ENCODE results near the gene ANKMY2.

ANKMY2 gene

GRCh38 chr7:16651396-16652239 lies 6.1 kb upstream of the ANKMY2 start:
- H2AK5ac ChIP-seq (ENCODE audit: low read length) = no peak overlapping the region
- DNase-seq = no peak
- H3K4me1 ChIP-seq (ENCODE audit: control insufficient read depth, low read depth, low read length) = peaks cover 3% of the 10 kb centered on the region
- H2BK120ac ChIP-seq (ENCODE audit: low read depth, low read length) = no peak overlapping the region
- H3K18ac ChIP-seq (ENCODE audit: low read length) = no peak overlapping the region
- WGBS (ENCODE audit: extremely low coverage, insufficient coverage, low lambda C conversion rate) = 100% methylated on average over 5 of the region's 9 CpGs
- H2BK15ac ChIP-seq (replicated peaks; ENCODE audit: low read depth) = no peak overlapping the region
- no peak overlapping the region for H4K8ac ChIP-seq (ENCODE audit: low read depth, low read length)
- no peak overlapping the region for H3K27ac ChIP-seq (ENCODE audit: low read depth, low read length)
- no peak overlapping the region for H3K4me3 ChIP-seq (ENCODE audit: low read length)
- no peak overlapping the region for H3K4me2 ChIP-seq (ENCODE audit: low read length)
- H2BK5ac ChIP-seq (ENCODE audit: low read length) = no peak overlapping the region
- no peak overlapping the region for H3K4ac ChIP-seq (ENCODE audit: low read depth, low read length)
- H4K5ac ChIP-seq (ENCODE audit: low read length) = no peak overlapping the region
- no peaks in the 10 kb centered on the region for H3K36me3 ChIP-seq (ENCODE audit: control insufficient read depth, insufficient read depth, low read length)
- H3K79me1 ChIP-seq (ENCODE audit: low read length) = peaks cover 8% of the 10 kb centered on the region
- no peak overlapping the region for H3K56ac ChIP-seq (ENCODE audit: low read length)
- H3K79me2 ChIP-seq (ENCODE audit: control insufficient read depth, insufficient read depth, low read length) = peaks cover 67% of the 10 kb centered on the region
- no peak overlapping the region for H3K9ac ChIP-seq (ENCODE audit: low read length)
- H3K23ac ChIP-seq (ENCODE audit: low read length) = no peak overlapping the region
- no peaks in the 10 kb centered on the region for H3K27me3 ChIP-seq (ENCODE audit: insufficient read depth, low read length, poor library complexity)

- DNase-seq = no peak
- Histone ChIP-seq H3K4me2 (ENCODE audit: low read length) (no peak overlapping the region), H3K79me1 (ENCODE audit: low read length) (peaks cover 9% of the 10 kb centered on the region), H2BK15ac (replicated peaks; ENCODE audit: low read depth) (no peak overlapping the region), H2AK5ac (ENCODE audit: low read length) (no peak overlapping the region), H3K4me1 (ENCODE audit: control insufficient read depth, low read depth, low read length) (peaks cover 3% of the 10 kb centered on the region), H4K5ac (ENCODE audit: low read length) (no peak overlapping the region), H2BK5ac (ENCODE audit: low read length) (no peak overlapping the region), H3K18ac (ENCODE audit: low read length) (no peak overlapping the region), H2BK120ac (ENCODE audit: low read depth, low read length) (no peak overlapping the region), H3K4me3 (ENCODE audit: low read length) (no peak overlapping the region), H3K36me3 (ENCODE audit: control insufficient read depth, insufficient read depth, low read length) (no peaks in the 10 kb centered on the region), H3K9ac (ENCODE audit: low read length) (no peak overlapping the region), H3K27me3 (ENCODE audit: insufficient read depth, low read length, poor library complexity) (no peaks in the 10 kb centered on the region), H3K23ac (ENCODE audit: low read length) (no peak overlapping the region), H3K79me2 (ENCODE audit: control insufficient read depth, insufficient read depth, low read length) (peaks cover 63% of the 10 kb centered on the region), H3K4ac (ENCODE audit: low read depth, low read length) (no peak overlapping the region), H3K27ac (ENCODE audit: low read depth, low read length) (no peak overlapping the region), H4K8ac (ENCODE audit: low read depth, low read length) (no peak overlapping the region), H3K56ac (ENCODE audit: low read length) (peak overlapping the region; percentile 17)
- no CpG with 5 or more reads among the region's 2 CpGs for WGBS (ENCODE audit: extremely low coverage, insufficient coverage, low lambda C conversion rate)
Measured at GRCh38 chr7:16650266-16650665, 4.7 kb upstream of the ANKMY2 start.

GRCh38 chr7:16649196-16649595 lies 3.6 kb upstream of the ANKMY2 start:
- Histone ChIP-seq H3K18ac (ENCODE audit: low read length) (no peak overlapping the region), H3K36me3 (ENCODE audit: control insufficient read depth, insufficient read depth, low read length) (no peaks in the 10 kb centered on the region), H3K79me1 (ENCODE audit: low read length) (peaks cover 14% of the 10 kb centered on the region), H2AK5ac (ENCODE audit: low read length) (no peak overlapping the region), H4K8ac (ENCODE audit: low read depth, low read length) (no peak overlapping the region), H3K79me2 (ENCODE audit: control insufficient read depth, insufficient read depth, low read length) (peaks cover 62% of the 10 kb centered on the region), H3K4me3 (ENCODE audit: low read length) (no peak overlapping the region), H3K23ac (ENCODE audit: low read length) (no peak overlapping the region), H3K4ac (ENCODE audit: low read depth, low read length) (no peak overlapping the region), H3K9ac (ENCODE audit: low read length) (no peak overlapping the region), H3K56ac (ENCODE audit: low read length) (no peak overlapping the region), H3K4me2 (ENCODE audit: low read length) (no peak overlapping the region), H4K5ac (ENCODE audit: low read length) (no peak overlapping the region), H3K4me1 (ENCODE audit: control insufficient read depth, low read depth, low read length) (peaks cover 4% of the 10 kb centered on the region), H2BK120ac (ENCODE audit: low read depth, low read length) (no peak overlapping the region), H2BK5ac (ENCODE audit: low read length) (no peak overlapping the region), H3K27me3 (ENCODE audit: insufficient read depth, low read length, poor library complexity) (no peaks in the 10 kb centered on the region), H3K27ac (ENCODE audit: low read depth, low read length) (no peak overlapping the region), H2BK15ac (replicated peaks; ENCODE audit: low read depth) (no peak overlapping the region)
- no peak for DNase-seq
- no CpG with 5 or more reads among the region's 1 CpG for WGBS (ENCODE audit: extremely low coverage, insufficient coverage, low lambda C conversion rate)

GRCh38 chr7:16648551-16648950 lies 3.0 kb upstream of the ANKMY2 start:
- Histone ChIP-seq H3K4me3 (ENCODE audit: low read length) (no peak overlapping the region), H2BK15ac (replicated peaks; ENCODE audit: low read depth) (no peak overlapping the region), H4K5ac (ENCODE audit: low read length) (no peak overlapping the region)

GRCh38 chr7:16647435-16647960 lies 1.9 kb upstream of the ANKMY2 start:
- no peak overlapping the region for H3K18ac ChIP-seq (ENCODE audit: low read length)
- H4K8ac ChIP-seq (ENCODE audit: low read depth, low read length) = no peak overlapping the region
- H3K79me2 ChIP-seq (ENCODE audit: control insufficient read depth, insufficient read depth, low read length) = peaks cover 57% of the 10 kb centered on the region
- H2BK15ac ChIP-seq (replicated peaks; ENCODE audit: low read depth) = no peak overlapping the region
- no peak overlapping the region for H3K23ac ChIP-seq (ENCODE audit: low read length)
- H3K36me3 ChIP-seq (ENCODE audit: control insufficient read depth, insufficient read depth, low read length) = no peaks in the 10 kb centered on the region
- no CpG with 5 or more reads among the region's 2 CpGs for WGBS (ENCODE audit: extremely low coverage, insufficient coverage, low lambda C conversion rate)
- H3K27me3 ChIP-seq (ENCODE audit: insufficient read depth, low read length, poor library complexity) = no peaks in the 10 kb centered on the region
- peaks cover 7% of the 10 kb centered on the region for H3K4me1 ChIP-seq (ENCODE audit: control insufficient read depth, low read depth, low read length)
- H3K9ac ChIP-seq (ENCODE audit: low read length) = peak overlapping the region; percentile 83
- H4K5ac ChIP-seq (ENCODE audit: low read length) = no peak overlapping the region
- peaks cover 15% of the 10 kb centered on the region for H3K79me1 ChIP-seq (ENCODE audit: low read length)
- DNase-seq = no peak
- H3K4ac ChIP-seq (ENCODE audit: low read depth, low read length) = no peak overlapping the region
- H3K27ac ChIP-seq (ENCODE audit: low read depth, low read length) = no peak overlapping the region
- peak overlapping the region; percentile 69 for H3K4me2 ChIP-seq (ENCODE audit: low read length)
- H3K56ac ChIP-seq (ENCODE audit: low read length) = peak overlapping the region; percentile 58
- H3K4me3 ChIP-seq (ENCODE audit: low read length) = peak overlapping the region; percentile 31
- no peak overlapping the region for H2BK120ac ChIP-seq (ENCODE audit: low read depth, low read length)
- H2BK5ac ChIP-seq (ENCODE audit: low read length) = no peak overlapping the region
- H2AK5ac ChIP-seq (ENCODE audit: low read length) = no peak overlapping the region

More at GRCh38 chr7:16648551-16648950, 3.0 kb upstream of the ANKMY2 start:
- Histone ChIP-seq H3K27ac (ENCODE audit: low read depth, low read length) (no peak overlapping the region), H3K9ac (ENCODE audit: low read length) (no peak overlapping the region), H3K36me3 (ENCODE audit: control insufficient read depth, insufficient read depth, low read length) (no peaks in the 10 kb centered on the region), H3K23ac (ENCODE audit: low read length) (no peak overlapping the region), H2BK5ac (ENCODE audit: low read length) (no peak overlapping the region), H4K8ac (ENCODE audit: low read depth, low read length) (no peak overlapping the region), H3K4me2 (ENCODE audit: low read length) (no peak overlapping the region), H3K18ac (ENCODE audit: low read length) (no peak overlapping the region), H3K79me1 (ENCODE audit: low read length) (peaks cover 18% of the 10 kb centered on the region), H3K4ac (ENCODE audit: low read depth, low read length) (no peak overlapping the region), H3K4me1 (ENCODE audit: control insufficient read depth, low read depth, low read length) (peaks cover 7% of the 10 kb centered on the region), H3K79me2 (ENCODE audit: control insufficient read depth, insufficient read depth, low read length) (peaks cover 64% of the 10 kb centered on the region), H3K27me3 (ENCODE audit: insufficient read depth, low read length, poor library complexity) (no peaks in the 10 kb centered on the region), H2AK5ac (ENCODE audit: low read length) (no peak overlapping the region), H3K56ac (ENCODE audit: low read length) (no peak overlapping the region), H2BK120ac (ENCODE audit: low read depth, low read length) (no peak overlapping the region)
- DNase-seq = peak; percentile 40
- WGBS (ENCODE audit: extremely low coverage, insufficient coverage, low lambda C conversion rate) = no CpG with 5 or more reads among the region's 1 CpG
